K562 (cell line): ENCODE results near the gene PMF1.

Experiments used
- DDX20 ChIP-seq: fragments of 450-650 bp; IDR thresholded peaks from 2 replicates; pipeline ENCODE4 v1.6.1; 2016; ENCODE audit warnings: missing genetic modification characterization, low read depth, mild to moderate bottlenecking, missing compliant biosample characterization, moderate library complexity
- DNMT1 ChIP-seq: fragments of 450-650 bp; IDR thresholded peaks from 2 replicates; pipeline ENCODE4 v1.6.1; 2016; ENCODE audit warnings: antibody characterized with exemption, mild to moderate bottlenecking
- ELF1 ChIP-seq: fragments of 200-800 bp; sonication (Bioruptor generic); IDR thresholded peaks from 2 replicates; pipeline ENCODE4 v1.6.1; 2016; ENCODE audit warnings: missing genetic modification characterization, missing compliant biosample characterization
- ESRRA ChIP-seq: fragments of 450-650 bp; IDR thresholded peaks from 2 replicates; pipeline ENCODE4 v1.6.1; 2014; ENCODE audit warnings: low read depth, mild to moderate bottlenecking, moderate library complexity, borderline replicate concordance
- EZH2 ChIP-seq: IDR thresholded peaks from 2 replicates; pipeline ENCODE4 v1.6.1; 2012; ENCODE audit warnings: low read depth, mild to moderate bottlenecking, inconsistent platforms, low read length, borderline replicate concordance
- NR4A1 ChIP-seq, 2 experiments: fragments of 250-450 bp in 1 of 2; fragments of 450-650 bp in 1 of 2; sonication (Bioruptor Pico) in 1 of 2; IDR thresholded peaks; 2 replicates each; pipeline versions ENCODE4 v1.4.0 to v1.6.1; 2016 to 2020; ENCODE audit warnings: mild to moderate bottlenecking in 2 of 2, missing compliant biosample characterization in 1 of 2, missing genetic modification characterization in 1 of 2, moderate library complexity in 1 of 2
- POLR2A ChIP-seq: fragments of 450-650 bp; conservative IDR thresholded peaks from 2 replicates; pipeline ENCODE4 v1.6.1; 2016
- SMAD4 ChIP-seq: fragments of 250-450 bp; sonication (Bioruptor Pico); conservative IDR thresholded peaks from 2 replicates; pipeline ENCODE4 v1.8.0; 2021; ENCODE audit warnings: inconsistent platforms, mild to moderate bottlenecking, moderate library complexity
- TRIM28 ChIP-seq: fragments of 450-650 bp; IDR thresholded peaks from 2 replicates; pipeline ENCODE4 v1.6.1; 2017
- ZNF274 ChIP-seq: IDR thresholded peaks from 2 replicates; pipeline ENCODE4 v1.6.1; 2011; ENCODE audit warnings: low read depth, mild to moderate bottlenecking, low read length, moderate library complexity, borderline replicate concordance
- TF ChIP-seq, protein P1 (sequence below), 3 experiments: IDR thresholded peaks in 2 of 3; conservative IDR thresholded peaks in 1 of 3; 2 replicates each; pipeline ENCODE4 v1.5.1; 2011 to 2012; ENCODE audit warnings: low read length in 3 of 3, mild to moderate bottlenecking in 3 of 3, control low read depth in 2 of 3, improper control_type of control experiment in 1 of 3, inconsistent platforms in 1 of 3, low read depth in 1 of 3, mixed read lengths in 1 of 3, moderate library complexity in 1 of 3; ENCODE audit not compliant: insufficient read depth in 2 of 3

- no peak for TF ChIP-seq ELF1 (tag)
- no peak for TF ChIP-seq POLR2A
- TF ChIP-seq DDX20 (tag), result no peak
- no peak for TF ChIP-seq DNMT1
- no peak for TF ChIP-seq ESRRA
- TF ChIP-seq, protein P1, sequence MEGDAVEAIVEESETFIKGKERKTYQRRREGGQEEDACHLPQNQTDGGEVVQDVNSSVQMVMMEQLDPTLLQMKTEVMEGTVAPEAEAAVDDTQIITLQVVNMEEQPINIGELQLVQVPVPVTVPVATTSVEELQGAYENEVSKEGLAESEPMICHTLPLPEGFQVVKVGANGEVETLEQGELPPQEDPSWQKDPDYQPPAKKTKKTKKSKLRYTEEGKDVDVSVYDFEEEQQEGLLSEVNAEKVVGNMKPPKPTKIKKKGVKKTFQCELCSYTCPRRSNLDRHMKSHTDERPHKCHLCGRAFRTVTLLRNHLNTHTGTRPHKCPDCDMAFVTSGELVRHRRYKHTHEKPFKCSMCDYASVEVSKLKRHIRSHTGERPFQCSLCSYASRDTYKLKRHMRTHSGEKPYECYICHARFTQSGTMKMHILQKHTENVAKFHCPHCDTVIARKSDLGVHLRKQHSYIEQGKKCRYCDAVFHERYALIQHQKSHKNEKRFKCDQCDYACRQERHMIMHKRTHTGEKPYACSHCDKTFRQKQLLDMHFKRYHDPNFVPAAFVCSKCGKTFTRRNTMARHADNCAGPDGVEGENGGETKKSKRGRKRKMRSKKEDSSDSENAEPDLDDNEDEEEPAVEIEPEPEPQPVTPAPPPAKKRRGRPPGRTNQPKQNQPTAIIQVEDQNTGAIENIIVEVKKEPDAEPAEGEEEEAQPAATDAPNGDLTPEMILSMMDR (IDR thresholded peaks at IDR 0.05 in 2 of 3, conservative IDR thresholded peaks at IDR 0.05 in 1 of 3; ENCODE audit: insufficient read depth in 2 of 3, low read depth in 1 of 3, low read length in 3 of 3), result no peak
- TF ChIP-seq SMAD4 (CRISPR knock-in tag), result no peak
- TF ChIP-seq EZH2, result no peak
- TF ChIP-seq ZNF274, result no peak
- TF ChIP-seq NR4A1 (CRISPR knock-in tag; IDR thresholded peaks at IDR 0.05), result no peak
- TF ChIP-seq NR4A1 (tag; IDR thresholded peaks at IDR 0.05), result no peak
- no peak for TF ChIP-seq TRIM28
These were observed 7.4 kb downstream of the PMF1 start for GRCh38 chr1:156220226-156220625.
